Measurements from ENCODE around the gene PDE2A. TPM values are rescaled to one million over a fixed set of nuclear protein-coding genes. Genes with fewer than 3 reads are reported as not detected.

The PDE2A gene
- total RNA-seq, 6 donors from 2014 or later, result 4.7 to 46.1 (median 16.7) TPM

- no peak for ATAC-seq (ENCODE audit: low FRiP score in 2 of 2)
- TF ChIP-seq POLR2A (IDR thresholded peaks at IDR 0.05), result no peak
- TF ChIP-seq EP300 (IDR thresholded peaks at IDR 0.05), result no peak
- TF ChIP-seq POLR2AphosphoS5 (IDR thresholded peaks at IDR 0.05), result no peak
- TF ChIP-seq, protein P1, sequence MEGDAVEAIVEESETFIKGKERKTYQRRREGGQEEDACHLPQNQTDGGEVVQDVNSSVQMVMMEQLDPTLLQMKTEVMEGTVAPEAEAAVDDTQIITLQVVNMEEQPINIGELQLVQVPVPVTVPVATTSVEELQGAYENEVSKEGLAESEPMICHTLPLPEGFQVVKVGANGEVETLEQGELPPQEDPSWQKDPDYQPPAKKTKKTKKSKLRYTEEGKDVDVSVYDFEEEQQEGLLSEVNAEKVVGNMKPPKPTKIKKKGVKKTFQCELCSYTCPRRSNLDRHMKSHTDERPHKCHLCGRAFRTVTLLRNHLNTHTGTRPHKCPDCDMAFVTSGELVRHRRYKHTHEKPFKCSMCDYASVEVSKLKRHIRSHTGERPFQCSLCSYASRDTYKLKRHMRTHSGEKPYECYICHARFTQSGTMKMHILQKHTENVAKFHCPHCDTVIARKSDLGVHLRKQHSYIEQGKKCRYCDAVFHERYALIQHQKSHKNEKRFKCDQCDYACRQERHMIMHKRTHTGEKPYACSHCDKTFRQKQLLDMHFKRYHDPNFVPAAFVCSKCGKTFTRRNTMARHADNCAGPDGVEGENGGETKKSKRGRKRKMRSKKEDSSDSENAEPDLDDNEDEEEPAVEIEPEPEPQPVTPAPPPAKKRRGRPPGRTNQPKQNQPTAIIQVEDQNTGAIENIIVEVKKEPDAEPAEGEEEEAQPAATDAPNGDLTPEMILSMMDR (IDR thresholded peaks at IDR 0.05), result no peak
- Histone ChIP-seq H3K27ac (no peak overlapping the region), H3K4me1 (no peaks in the 10 kb centered on the region), H3K4me3 (no peak overlapping the region), H3K36me3 (no peaks in the 10 kb centered on the region), H3K27me3 (no peaks in the 10 kb centered on the region), H3K9me3 (no peaks in the 10 kb centered on the region)
- 90 to 95% methylated on average over 5 to 6 of the region's 6 CpGs for WGBS, 2 donors
- DNase-seq, result no peak
These were observed 130.2 kb downstream of the PDE2A start for GRCh38 chr11:72543849-72544542.

DNA sequence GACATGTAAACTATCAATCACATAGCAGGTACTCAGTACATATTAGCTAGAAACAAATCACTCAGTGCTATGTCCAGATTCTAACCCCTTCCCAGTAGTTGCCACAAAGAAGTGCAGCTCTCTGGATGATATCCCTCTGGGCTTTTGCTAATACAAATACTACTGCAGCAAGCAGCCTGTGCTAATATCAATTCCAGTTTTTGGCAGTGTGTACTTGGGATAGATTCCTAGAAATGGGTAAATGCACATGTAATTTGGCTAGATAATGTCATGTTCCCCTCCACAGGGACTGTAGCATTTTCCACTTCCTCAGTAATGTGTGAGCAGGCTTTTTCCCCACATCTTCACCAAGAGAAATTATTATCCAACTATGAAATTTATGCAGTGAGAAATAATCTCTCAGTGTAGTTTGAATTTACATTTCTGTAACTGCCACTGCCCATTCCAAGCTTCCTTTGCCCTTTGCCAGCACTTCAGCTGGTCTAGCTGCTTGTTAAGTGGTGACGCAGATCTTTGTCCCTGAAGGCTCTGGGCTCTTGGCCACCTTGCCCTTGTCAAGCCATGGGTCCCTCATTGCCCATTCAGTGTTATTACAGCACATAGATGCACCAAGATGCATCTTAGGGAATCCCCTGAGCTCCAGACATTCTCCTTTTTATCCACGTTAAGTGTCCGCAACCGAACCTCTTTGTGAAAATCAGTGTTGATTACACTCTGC, 132.8 kb downstream of the PDE2A start:
- ATAC-seq (ENCODE audit: low FRiP score in 2 of 2) (no peak), DNase-seq (no peak)

DNA sequence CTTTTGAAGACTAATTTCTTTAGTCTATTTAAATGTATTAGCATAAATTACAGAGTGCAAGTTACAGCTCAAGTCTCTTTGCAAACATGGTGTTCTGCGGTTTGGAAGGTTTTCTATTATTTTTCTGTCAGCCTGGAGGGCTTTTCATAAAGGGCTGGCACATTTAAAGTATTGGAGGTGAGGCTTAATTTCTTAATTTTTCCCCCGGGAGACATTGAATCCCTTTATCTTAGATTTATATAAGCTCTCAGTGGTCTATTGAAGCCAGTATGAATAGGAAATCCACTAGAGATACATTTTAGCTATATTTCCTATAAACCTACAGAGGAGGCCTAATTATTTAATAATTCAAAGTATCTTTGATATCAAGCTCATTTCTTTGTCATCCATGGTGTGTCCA, 137.2 kb downstream of the PDE2A start:
- DNase-seq, result no peak
- H3K36me3 ChIP-seq, result no peaks in the 10 kb centered on the region
- H3K4me3 ChIP-seq, result no peak overlapping the region
- H3K27me3 ChIP-seq, result no peaks in the 10 kb centered on the region
- H3K4me1 ChIP-seq, result peaks cover 0 to 13% (median 5%) of the 10 kb centered on the region in 4 donors
- H3K9me3 ChIP-seq, result no peaks in the 10 kb centered on the region
- WGBS, 2 donors, result 83 to 87% methylated on average over 2 of the region's 2 CpGs
- no peak for TF ChIP-seq EP300 (IDR thresholded peaks at IDR 0.05)
- TF ChIP-seq, protein P1 (IDR thresholded peaks at IDR 0.05), result no peak
- no peak for TF ChIP-seq POLR2A (IDR thresholded peaks at IDR 0.05)
- TF ChIP-seq POLR2AphosphoS5 (IDR thresholded peaks at IDR 0.05), result no peak
- no peak overlapping the region for H3K27ac ChIP-seq
- no peak for ATAC-seq (ENCODE audit: low FRiP score in 2 of 2)

More for the DNA sequence above, 132.8 kb downstream of the PDE2A start:
- WGBS, 2 donors, result 92 to 93% methylated on average over 4 of the region's 4 CpGs
- TF ChIP-seq POLR2AphosphoS5 (IDR thresholded peaks at IDR 0.05), result no peak
- TF ChIP-seq EP300 (IDR thresholded peaks at IDR 0.05), result no peak
- no peak for TF ChIP-seq POLR2A (IDR thresholded peaks at IDR 0.05)
- TF ChIP-seq, protein P1 (IDR thresholded peaks at IDR 0.05), result no peak
- Histone ChIP-seq H3K27me3 (no peaks in the 10 kb centered on the region), H3K27ac (no peak overlapping the region), H3K4me3 (no peak overlapping the region), H3K4me1 (no peaks in the 10 kb centered on the region), H3K9me3 (no peaks in the 10 kb centered on the region), H3K36me3 (no peaks in the 10 kb centered on the region)

GRCh38 chr11:72535194-72535547, 139.1 kb downstream of the PDE2A start:
- TF ChIP-seq POLR2A (IDR thresholded peaks at IDR 0.05), result no peak
- TF ChIP-seq, protein P1 (IDR thresholded peaks at IDR 0.05), result peak in 1 of 6 experiments; percentile 7
- Histone ChIP-seq H3K4me3 (no peak overlapping the region), H3K9me3 (no peaks in the 10 kb centered on the region), H3K27ac (peak overlapping the region in 1 of 4 donors; percentile 0), H3K27me3 (no peaks in the 10 kb centered on the region), H3K36me3 (no peaks in the 10 kb centered on the region), H3K4me1 (peaks cover 0 to 13% (median 5%) of the 10 kb centered on the region in 4 donors)
- ATAC-seq (ENCODE audit: low FRiP score in 2 of 2), result no peak
- DNase-seq, result no peak
- 40 to 66% methylated on average over 3 of the region's 3 CpGs for WGBS, 2 donors

All from upper lobe of left lung (tissue), 6 donors.